Calu3 (cell line): ENCODE results near the gene PEX11A. TPM values are rescaled to one million over a fixed set of nuclear protein-coding genes. Genes with fewer than 3 reads are reported as not detected.

Experiments used
- BruUV-seq: library from RNA; stranded (reverse); fragments of 400-500 nt; replicated peaks from 2 replicates; lab custom pipeline; 2021; lab: Mats Ljungman, UMichigan
- CTCF ChIA-PET: fragments of 300-600 bp; sonication (Branson Sonifier 250); formaldehyde crosslinking; loops from one replicate; lab custom pipeline; 2022; ENCODE audit warnings: antibody characterized with exemption; lab: Charles Lee
- DNase-seq: peaks from one replicate; pipeline ENCODE4 v3.0.0; 2022
- H3K27ac Mint-ChIP-seq: one replicate; pipeline ENCODE4 v1.8.0; 2022; ENCODE audit warnings: mixed read lengths; ENCODE audit not compliant: unreplicated experiment
- H3K27me3 Mint-ChIP-seq: one replicate; pipeline ENCODE4 v1.8.0; 2022; ENCODE audit warnings: mixed read lengths; ENCODE audit not compliant: unreplicated experiment
- H3K36me3 Mint-ChIP-seq: one replicate; pipeline ENCODE4 v1.8.0; 2022; ENCODE audit warnings: mild to moderate bottlenecking, moderate library complexity, mixed read lengths; ENCODE audit not compliant: insufficient read depth, unreplicated experiment
- H3K4me1 Mint-ChIP-seq: one replicate; pipeline ENCODE4 v1.8.0; 2022; ENCODE audit warnings: mild to moderate bottlenecking, low read depth, mixed read lengths; ENCODE audit not compliant: unreplicated experiment
- H3K4me3 Mint-ChIP-seq: one replicate; pipeline ENCODE4 v1.8.0; 2022; ENCODE audit warnings: mild to moderate bottlenecking, low read depth, moderate library complexity, mixed read lengths; ENCODE audit not compliant: unreplicated experiment
- H3K9me3 Mint-ChIP-seq: one replicate; pipeline ENCODE4 v1.8.0; 2022; ENCODE audit warnings: low read depth, mixed read lengths; ENCODE audit not compliant: unreplicated experiment
- intact Hi-C: fragments of 100-400 bp; cut with micrococcal nuclease; formaldehyde crosslinking; loops from one replicate; pipeline ENCODE4 v1.10.0; 2022; ENCODE audit not compliant: unreplicated experiment
- total RNA-seq: library from RNA; stranded (reverse); gene quantifications from 2 replicates; pipeline ENCODE4 v1.2.3, GENCODE V29; 2022
- TF ChIP-seq, protein P1 (sequence below): fragments of 200-600 bp; IDR thresholded peaks from one replicate; pipeline ENCODE4 v1.8.0; 2022; ENCODE audit warnings: antibody characterized with exemption; ENCODE audit not compliant: unreplicated experiment

Gene PEX11A
- total RNA-seq, 1 experiment from 2014 or later = 8.0 TPM

DNA sequence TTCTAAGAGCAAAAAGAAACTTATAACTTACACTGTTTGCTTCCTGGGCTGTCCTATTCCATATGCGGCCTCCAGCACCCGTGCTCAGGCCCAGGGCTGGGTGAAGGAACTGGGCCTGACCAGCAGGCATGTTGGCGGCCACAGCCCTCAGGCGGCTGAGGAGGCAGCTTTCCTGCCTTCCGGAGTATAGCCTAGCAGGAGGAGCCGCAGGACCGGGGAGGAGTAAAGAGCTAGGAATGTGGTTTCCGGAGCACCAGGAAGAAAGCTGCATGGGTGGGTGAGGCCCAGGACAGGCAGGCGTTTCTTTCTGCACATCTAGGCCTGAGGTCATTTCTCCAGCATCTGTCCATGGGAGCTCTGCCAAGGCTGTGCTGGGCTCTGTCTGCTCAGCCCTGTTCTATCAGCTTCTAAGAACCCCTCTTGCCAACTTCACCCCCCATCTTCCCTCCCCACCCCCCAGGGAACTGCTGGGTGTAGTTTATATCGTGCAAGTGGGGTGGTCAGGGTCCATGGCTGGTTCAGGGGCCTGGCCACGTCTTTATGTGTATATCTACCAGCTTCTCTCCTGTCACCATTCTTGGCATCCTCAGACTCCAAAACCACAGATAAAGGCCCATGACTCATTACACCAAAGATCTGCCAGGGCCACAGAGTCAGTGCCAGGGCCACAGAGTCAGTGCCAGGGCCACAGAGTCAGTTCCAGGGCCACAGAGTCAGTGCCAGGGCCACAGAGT, 27.5 kb downstream of the PEX11A start:
- Mint-ChIP-seq H3K36me3 (no peaks in the 10 kb centered on the region), H3K4me3 (peak overlapping the region; percentile 39), H3K9me3 (no peaks in the 10 kb centered on the region), H3K4me1 (peaks cover 27% of the 10 kb centered on the region), H3K27me3 (no peaks in the 10 kb centered on the region), H3K27ac (no peak overlapping the region)
- intact Hi-C loops = no loop called here
- TF ChIP-seq, protein P1, sequence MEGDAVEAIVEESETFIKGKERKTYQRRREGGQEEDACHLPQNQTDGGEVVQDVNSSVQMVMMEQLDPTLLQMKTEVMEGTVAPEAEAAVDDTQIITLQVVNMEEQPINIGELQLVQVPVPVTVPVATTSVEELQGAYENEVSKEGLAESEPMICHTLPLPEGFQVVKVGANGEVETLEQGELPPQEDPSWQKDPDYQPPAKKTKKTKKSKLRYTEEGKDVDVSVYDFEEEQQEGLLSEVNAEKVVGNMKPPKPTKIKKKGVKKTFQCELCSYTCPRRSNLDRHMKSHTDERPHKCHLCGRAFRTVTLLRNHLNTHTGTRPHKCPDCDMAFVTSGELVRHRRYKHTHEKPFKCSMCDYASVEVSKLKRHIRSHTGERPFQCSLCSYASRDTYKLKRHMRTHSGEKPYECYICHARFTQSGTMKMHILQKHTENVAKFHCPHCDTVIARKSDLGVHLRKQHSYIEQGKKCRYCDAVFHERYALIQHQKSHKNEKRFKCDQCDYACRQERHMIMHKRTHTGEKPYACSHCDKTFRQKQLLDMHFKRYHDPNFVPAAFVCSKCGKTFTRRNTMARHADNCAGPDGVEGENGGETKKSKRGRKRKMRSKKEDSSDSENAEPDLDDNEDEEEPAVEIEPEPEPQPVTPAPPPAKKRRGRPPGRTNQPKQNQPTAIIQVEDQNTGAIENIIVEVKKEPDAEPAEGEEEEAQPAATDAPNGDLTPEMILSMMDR = no peak
- CTCF ChIA-PET = interaction anchor here (0.6 to 1.4 kb wide), 4 partner anchors 9 to 227 kb away, joined by 4 to 7 read pairs (median 6); no protein-coding TSS in a partner anchor
- no TSS peak for BruUV-seq
- peak; percentile 82 for DNase-seq

DNA sequence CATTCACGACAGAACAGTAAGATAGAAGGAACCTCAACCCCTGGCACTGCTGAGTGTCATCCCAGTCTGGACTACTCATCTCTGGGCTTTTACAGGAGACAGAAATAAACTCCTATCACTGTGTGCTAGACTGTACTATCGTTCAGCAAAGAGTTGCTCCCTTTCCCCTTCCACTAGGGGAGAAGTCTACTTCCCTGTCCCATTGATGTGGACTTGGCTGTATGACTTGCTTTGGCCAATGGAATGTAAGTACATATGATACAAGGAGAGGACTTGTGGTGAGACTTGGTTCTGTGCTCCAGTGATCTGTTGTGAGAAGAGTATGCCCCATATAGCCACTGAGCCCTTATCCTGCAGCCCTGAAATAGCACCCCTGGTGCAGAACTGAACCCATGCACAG, 30.0 kb downstream of the PEX11A start:
- H3K27ac Mint-ChIP-seq = no peak overlapping the region
- H3K9me3 Mint-ChIP-seq = no peaks in the 10 kb centered on the region
- H3K27me3 Mint-ChIP-seq = peaks cover 7% of the 10 kb centered on the region
- CTCF ChIA-PET = no interaction called here
- intact Hi-C loops = no loop called here
- no peak overlapping the region for H3K4me3 Mint-ChIP-seq
- no TSS peak for BruUV-seq
- TF ChIP-seq, protein P1 = no peak
- no peak for DNase-seq
- peaks cover 27% of the 10 kb centered on the region for H3K4me1 Mint-ChIP-seq
- peaks cover 4% of the 10 kb centered on the region for H3K36me3 Mint-ChIP-seq

DNA sequence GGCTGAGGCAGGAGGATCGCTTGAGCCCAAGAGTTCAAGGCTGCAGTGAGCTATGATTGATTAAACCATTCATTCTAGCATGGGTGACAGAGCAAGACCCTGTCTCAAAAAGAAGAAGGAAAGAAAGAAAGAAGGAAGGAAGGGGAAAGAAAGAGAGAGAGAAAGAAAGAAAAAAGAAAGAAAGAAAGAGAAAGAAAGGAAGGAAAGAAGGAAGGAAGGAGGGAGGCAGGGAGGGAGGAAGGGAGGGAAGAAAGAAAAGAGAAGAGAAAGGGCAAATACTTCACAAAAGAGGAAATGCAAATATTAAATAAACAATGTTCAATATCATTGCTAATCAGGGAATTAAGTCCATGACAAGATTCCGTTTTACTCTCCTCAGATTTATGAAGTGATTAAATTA, 31.3 kb downstream of the PEX11A start:
- Mint-ChIP-seq H3K36me3 (peaks cover 15% of the 10 kb centered on the region), H3K27ac (no peak overlapping the region), H3K4me3 (no peak overlapping the region), H3K9me3 (no peaks in the 10 kb centered on the region), H3K27me3 (peaks cover 19% of the 10 kb centered on the region), H3K4me1 (peaks cover 28% of the 10 kb centered on the region)
- CTCF ChIA-PET = interaction anchor here (0.8 kb wide), 1 partner anchor 9 kb away, joined by 3 read pairs; no protein-coding TSS in a partner anchor
- no TSS peak for BruUV-seq
- TF ChIP-seq, protein P1 = no peak
- DNase-seq = no peak
- intact Hi-C loops = no loop called here

DNA sequence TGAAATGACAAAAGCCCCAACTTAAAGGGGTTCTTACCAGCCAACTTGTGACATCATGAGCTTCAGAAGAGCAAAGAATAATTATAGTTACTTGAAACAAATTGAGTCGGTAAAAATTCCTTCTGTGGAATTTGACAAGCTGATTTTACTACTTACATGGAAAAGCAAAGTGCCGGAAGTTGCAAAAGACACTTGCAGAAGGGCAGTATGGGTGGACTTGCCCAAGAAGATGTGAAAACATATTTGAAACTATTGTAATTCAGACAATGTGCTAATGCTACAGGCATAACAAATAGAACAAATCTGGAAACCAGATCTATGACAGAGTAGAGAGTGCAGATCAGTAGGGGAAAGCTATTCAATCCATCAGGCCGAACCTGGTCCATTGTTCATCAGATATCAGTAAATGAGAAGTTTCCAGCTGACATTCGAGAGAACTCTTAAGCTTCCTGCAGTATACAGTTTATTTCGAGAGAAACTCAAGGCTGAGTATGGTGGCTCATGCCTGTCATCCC, 32.8 kb downstream of the PEX11A start:
- intact Hi-C loops = no loop called here
- Mint-ChIP-seq H3K27ac (no peak overlapping the region), H3K36me3 (peaks cover 15% of the 10 kb centered on the region), H3K27me3 (peaks cover 35% of the 10 kb centered on the region), H3K4me1 (peaks cover 25% of the 10 kb centered on the region), H3K4me3 (no peak overlapping the region), H3K9me3 (no peaks in the 10 kb centered on the region)
- TF ChIP-seq, protein P1 = no peak
- DNase-seq = no peak
- CTCF ChIA-PET = interaction anchor here (0.8 kb wide), 1 partner anchor 25 kb away, joined by 3 read pairs; no protein-coding TSS in a partner anchor
- BruUV-seq = no TSS peak
